ENCODE measurements around the gene ZPR1. TPM values are rescaled to one million over a fixed set of nuclear protein-coding genes. Genes with fewer than 3 reads are reported as not detected.

Gene ZPR1
- total RNA-seq, 1 experiment from 2014 or later: 89.5 TPM

DNA sequence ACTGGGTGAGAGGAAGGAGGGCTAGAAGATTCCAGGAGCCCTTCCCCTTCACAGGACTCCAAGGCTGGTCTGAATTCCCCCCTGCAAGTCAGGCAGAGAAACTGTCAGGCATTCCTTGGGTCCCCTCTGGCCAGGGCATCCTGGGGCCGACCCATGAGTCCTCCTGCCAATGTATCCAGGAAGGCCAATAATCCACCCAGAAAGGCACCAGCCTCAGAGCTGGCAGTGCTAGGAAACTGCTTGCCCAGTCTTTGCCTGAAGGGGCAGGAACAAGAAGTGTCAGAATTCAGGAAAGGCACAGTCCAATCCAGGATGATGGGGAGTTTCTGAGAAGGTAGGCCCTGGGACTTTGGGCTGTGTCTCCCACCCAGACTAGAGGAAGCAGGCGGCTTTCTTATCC is 56.0 kb downstream of the ZPR1 start:
- POLR2A ChIA-PET (ENCODE audit: unreplicated experiment): no interaction called here
- ATAC-seq (peak; percentile 15; the same call in 1 of the 2 replicates), DNase-seq (no peak)
- CTCF ChIA-PET: interaction anchor here (0.6 to 1.3 kb wide), 2 partner anchors 10 to 11 kb away, joined by 3 to 4 read pairs; no protein-coding TSS in a partner anchor
- H3K4me1 ChIP-seq (ENCODE audit: insufficient read depth, low read length): no peaks in the 10 kb centered on the region
- no peak overlapping the region for H3K27ac ChIP-seq (ENCODE audit: low read length)
- no peak overlapping the region for H3K4me2 ChIP-seq (ENCODE audit: low read length)
- no peaks in the 10 kb centered on the region for H3K9me2 ChIP-seq (replicated peaks; ENCODE audit: low read length)
- no peaks in the 10 kb centered on the region for H3K36me3 ChIP-seq (ENCODE audit: low read depth, low read length)
- no peaks in the 10 kb centered on the region for H3K79me2 ChIP-seq (ENCODE audit: low read length)
- no peak for TF ChIP-seq EZH2 (IDR thresholded peaks at IDR 0.05; ENCODE audit: low read length, unreplicated experiment)
- TF ChIP-seq EZH2phosphoT487 (IDR thresholded peaks at IDR 0.05; ENCODE audit: borderline replicate concordance, low read length): no peak
- no peak for TF ChIP-seq CTCF (conservative IDR thresholded peaks at IDR 0.05; ENCODE audit: low read depth, low read length)
- no peaks in the 10 kb centered on the region for H3K9me3 ChIP-seq (ENCODE audit: low read length)
- no peak overlapping the region for H2AFZ ChIP-seq (ENCODE audit: low read length)
- intact Hi-C loops (cut with micrococcal nuclease): loop anchor here (2.0 kb wide), 2 partner anchors 375 to 495 kb away; no protein-coding TSS in a partner anchor
- no peak overlapping the region for H3K9ac ChIP-seq (ENCODE audit: low read length)
- no peaks in the 10 kb centered on the region for H4K20me1 ChIP-seq (ENCODE audit: low read length)
- no peaks in the 10 kb centered on the region for H3F3A ChIP-seq (ENCODE audit: low read length, unreplicated experiment)
- no peaks in the 10 kb centered on the region for H3K27me3 ChIP-seq (ENCODE audit: low read length)
- BruUV-seq (replicated peaks): no TSS peak
- H3K4me3 ChIP-seq (ENCODE audit: low read length): no peak overlapping the region

GRCh38 chr11:116731097-116731761 is 56.6 kb downstream of the ZPR1 start:
- no TSS peak for BruUV-seq (replicated peaks)
- POLR2A ChIA-PET (ENCODE audit: unreplicated experiment): interaction anchor here (0.6 kb wide), 1 partner anchor 43 kb away, joined by 3 read pairs; no protein-coding TSS in a partner anchor
- Histone ChIP-seq H3K9ac (ENCODE audit: low read length) (no peak overlapping the region), H3K9me2 (replicated peaks; ENCODE audit: low read length) (no peaks in the 10 kb centered on the region), H3K4me1 (ENCODE audit: insufficient read depth, low read length) (no peaks in the 10 kb centered on the region), H3K9me3 (ENCODE audit: low read length) (no peaks in the 10 kb centered on the region), H3K4me3 (ENCODE audit: low read length) (no peak overlapping the region), H4K20me1 (ENCODE audit: low read length) (no peaks in the 10 kb centered on the region), H3K36me3 (ENCODE audit: low read depth, low read length) (no peaks in the 10 kb centered on the region), H3K27me3 (ENCODE audit: low read length) (no peaks in the 10 kb centered on the region), H3K79me2 (ENCODE audit: low read length) (no peaks in the 10 kb centered on the region), H3F3A (ENCODE audit: low read length, unreplicated experiment) (no peaks in the 10 kb centered on the region), H3K27ac (ENCODE audit: low read length) (no peak overlapping the region), H2AFZ (ENCODE audit: low read length) (no peak overlapping the region), H3K4me2 (ENCODE audit: low read length) (no peak overlapping the region)
- TF ChIP-seq EZH2 (IDR thresholded peaks at IDR 0.05; ENCODE audit: low read length, unreplicated experiment) (no peak), CTCF (conservative IDR thresholded peaks at IDR 0.05; ENCODE audit: low read depth, low read length) (no peak; the same call in 1 of the 2 replicates), EZH2phosphoT487 (IDR thresholded peaks at IDR 0.05; ENCODE audit: borderline replicate concordance, low read length) (no peak)
- CTCF ChIA-PET: no interaction called here
- intact Hi-C loops (cut with micrococcal nuclease): no loop called here
- ATAC-seq (no peak), DNase-seq (peak; percentile 13)

GRCh38 chr11:116730601-116731000 is 57.2 kb downstream of the ZPR1 start:
- ATAC-seq (no peak), DNase-seq (no peak)
- Histone ChIP-seq H3K27me3 (ENCODE audit: low read length) (no peaks in the 10 kb centered on the region), H3K9me3 (ENCODE audit: low read length) (no peaks in the 10 kb centered on the region), H3K27ac (ENCODE audit: low read length) (no peak overlapping the region), H3K4me2 (ENCODE audit: low read length) (no peak overlapping the region), H3K36me3 (ENCODE audit: low read depth, low read length) (no peaks in the 10 kb centered on the region), H2AFZ (ENCODE audit: low read length) (no peak overlapping the region), H4K20me1 (ENCODE audit: low read length) (no peaks in the 10 kb centered on the region), H3K79me2 (ENCODE audit: low read length) (no peaks in the 10 kb centered on the region), H3K4me3 (ENCODE audit: low read length) (no peak overlapping the region), H3K4me1 (ENCODE audit: insufficient read depth, low read length) (no peaks in the 10 kb centered on the region), H3K9me2 (replicated peaks; ENCODE audit: low read length) (no peaks in the 10 kb centered on the region), H3K9ac (ENCODE audit: low read length) (no peak overlapping the region), H3F3A (ENCODE audit: low read length, unreplicated experiment) (no peaks in the 10 kb centered on the region)
- ChIA-PET POLR2A (ENCODE audit: unreplicated experiment) (interaction anchor here (0.6 kb wide), 1 partner anchor 44 kb away, joined by 3 read pairs; no protein-coding TSS in a partner anchor), CTCF (no interaction called here)
- intact Hi-C loops (cut with micrococcal nuclease): no loop called here
- TF ChIP-seq EZH2phosphoT487 (IDR thresholded peaks at IDR 0.05; ENCODE audit: borderline replicate concordance, low read length) (no peak), CTCF (conservative IDR thresholded peaks at IDR 0.05; ENCODE audit: low read depth, low read length) (no peak), EZH2 (IDR thresholded peaks at IDR 0.05; ENCODE audit: low read length, unreplicated experiment) (no peak)
- BruUV-seq (replicated peaks): no TSS peak

All from PC-3 (cell line).